K562 (cell line): ENCODE measurements around the gene USF2. TPM values are rescaled to one million over a fixed set of nuclear protein-coding genes. Genes with fewer than 3 reads are reported as not detected.

Source experiments
- NFIX ChIP-seq: fragments of 250-450 bp; sonication (Bioruptor Pico); IDR thresholded peaks from 2 replicates; pipeline ENCODE4 v1.4.0; 2020; ENCODE audit warnings: low read depth, mild to moderate bottlenecking, moderate library complexity
- PRDM10 ChIP-seq: fragments of 450-650 bp; IDR thresholded peaks from 2 replicates; pipeline ENCODE4 v1.6.1; 2018; ENCODE audit not compliant: partially characterized antibody
- RREB1 ChIP-seq: fragments of 250-450 bp; sonication (Bioruptor Pico); IDR thresholded peaks from 2 replicates; pipeline ENCODE4 v1.4.0; 2020
- SREBF1 ChIP-seq: fragments of 150-350 bp; IDR thresholded peaks from 2 replicates; pipeline ENCODE4 v1.6.1; 2014; ENCODE audit warnings: antibody characterized with exemption, low read depth, low read length, borderline replicate concordance
- ZNF407 ChIP-seq: fragments of 450-650 bp; IDR thresholded peaks from 2 replicates; pipeline ENCODE4 v1.6.1; 2016; ENCODE audit warnings: low read depth
- ZNF76 ChIP-seq: fragments of 250-450 bp; sonication (Bioruptor Pico); IDR thresholded peaks from 2 replicates; pipeline ENCODE4 v1.4.0; 2020; ENCODE audit warnings: mild to moderate bottlenecking, moderate library complexity, borderline replicate concordance
- ZNF764 ChIP-seq: fragments of 250-450 bp; sonication (Bioruptor Pico); IDR thresholded peaks from 2 replicates; pipeline ENCODE4 v1.4.0; 2020; ENCODE audit warnings: low read depth, mild to moderate bottlenecking, moderate library complexity
- polyA plus RNA-seq, 8 experiments: library from polyadenylated mRNA; depleted of rRNA in 4 of 8; stranded (reverse) in 5 of 8; unstranded in 3 of 8; fragments of >200 nt; fragmentation: Nextera tagmentation in 2 of 8; fragmentation: Illumina TruSeq in 1 of 8; extraction: Ambion mirVana in 2 of 8; extraction: Trizol in 1 of 8; gene quantifications; 2 replicates each; pipeline versions ENCODE4 v1.2.1 to v1.2.3, GENCODE V29; 2011 to 2014; ENCODE audit warnings: inconsistent platforms in 1 of 8, missing spikeins in 1 of 8
- total RNA-seq, 7 experiments: library from RNA; depleted of rRNA in 6 of 7; stranded (reverse); fragments of >200 nt in 6 of 7; fragmentation: Illumina TruSeq in 2 of 7; extraction: Trizol in 2 of 7; gene quantifications; 2 replicates each; pipeline versions ENCODE4 v1.2.1 to v1.2.3, GENCODE V29; 2011 to 2021; ENCODE audit warnings: low replicate concordance in 1 of 7

The USF2 gene
- total and polyA plus RNA-seq, 9 of the 15 experiments (the other 6 are each of a cell fraction or from before 2014, with no cell fraction given), result 0.27 to 93.7 (median 58.4) TPM

GRCh38 chr19:35269438-35270117 lies 816 bp downstream of the USF2 start (continued):
- TF ChIP-seq PRDM10, result no peak
- no peak for TF ChIP-seq SREBF1
- no peak for TF ChIP-seq ZNF764 (CRISPR knock-in tag)
- no peak for TF ChIP-seq NFIX (CRISPR knock-in tag)
- TF ChIP-seq RREB1 (CRISPR knock-in tag), result no peak
- TF ChIP-seq ZNF76 (CRISPR knock-in tag), result no peak
- TF ChIP-seq ZNF407, result no peak
